ENCODE results near the gene OVOL2. TPM values are rescaled to one million over a fixed set of nuclear protein-coding genes. Genes with fewer than 3 reads are reported as not detected.

Gene OVOL2
- total RNA-seq, 4 donors from 2014 or later = not detected

GRCh38 chr20:18019068-18019467, 38.6 kb downstream of the OVOL2 start:
- H3K27me3 ChIP-seq = no peaks in the 10 kb centered on the region
- DNase-seq = no peak
- ATAC-seq = no peak
- H3K36me3 ChIP-seq = no peaks in the 10 kb centered on the region
- intact Hi-C loops (cut with DNase I; ENCODE audit: low total_unique reads) = no loop called here
- no peaks in the 10 kb centered on the region for H3K9me3 ChIP-seq
- in situ Hi-C loops (cut with MboI; ENCODE audit: low sequenced_read_pairs in 4 of 4) = no loop called here
- H3K4me1 ChIP-seq = no peaks in the 10 kb centered on the region
- H3K27ac ChIP-seq = no peak overlapping the region
- no peak overlapping the region for H3K4me3 ChIP-seq
- TF ChIP-seq POLR2A (IDR thresholded peaks at IDR 0.05) (no peak), CTCF (IDR thresholded peaks at IDR 0.05 in 4 of 5, conservative IDR thresholded peaks at IDR 0.05 in 1 of 5) (no peak)

- H3K4me3 ChIP-seq = no peak overlapping the region
- intact Hi-C loops (cut with DNase I; ENCODE audit: low total_unique reads) (no loop called here), in situ Hi-C loops (cut with MboI; ENCODE audit: low sequenced_read_pairs in 4 of 4) (no loop called here)
- no peaks in the 10 kb centered on the region for H3K9me3 ChIP-seq
- no peaks in the 10 kb centered on the region for H3K4me1 ChIP-seq
- H3K27me3 ChIP-seq = no peaks in the 10 kb centered on the region
- H3K36me3 ChIP-seq = no peaks in the 10 kb centered on the region
- no peak for TF ChIP-seq POLR2A (IDR thresholded peaks at IDR 0.05)
- DNase-seq (no peak), ATAC-seq (no peak)
- no peak overlapping the region for H3K27ac ChIP-seq
Measured at GRCh38 chr20:18018100-18018499, 39.6 kb downstream of the OVOL2 start.

GRCh38 chr20:18016772-18017171, 40.9 kb downstream of the OVOL2 start:
- intact Hi-C loops (cut with DNase I; ENCODE audit: low total_unique reads) (no loop called here), in situ Hi-C loops (cut with MboI; ENCODE audit: low sequenced_read_pairs in 4 of 4) (no loop called here)
- DNase-seq = no peak
- H3K27ac ChIP-seq = no peak overlapping the region
- H3K9me3 ChIP-seq = no peaks in the 10 kb centered on the region
- H3K4me1 ChIP-seq = no peaks in the 10 kb centered on the region
- H3K4me3 ChIP-seq = no peak overlapping the region
- no peaks in the 10 kb centered on the region for H3K27me3 ChIP-seq
- TF ChIP-seq CTCF (IDR thresholded peaks at IDR 0.05 in 4 of 5, conservative IDR thresholded peaks at IDR 0.05 in 1 of 5) (no peak), POLR2A (IDR thresholded peaks at IDR 0.05) (no peak)
- no peak for ATAC-seq
- H3K36me3 ChIP-seq = no peaks in the 10 kb centered on the region

GRCh38 chr20:18014411-18014810, 43.3 kb downstream of the OVOL2 start:
- no peaks in the 10 kb centered on the region for H3K4me1 ChIP-seq
- no peak overlapping the region for H3K4me3 ChIP-seq
- no peak overlapping the region for H3K27ac ChIP-seq
- no peaks in the 10 kb centered on the region for H3K27me3 ChIP-seq
- in situ Hi-C loops (cut with MboI; ENCODE audit: low sequenced_read_pairs in 4 of 4) (no loop called here), intact Hi-C loops (cut with DNase I; ENCODE audit: low total_unique reads) (no loop called here)
- DNase-seq (no peak), ATAC-seq (no peak)
- TF ChIP-seq POLR2A (IDR thresholded peaks at IDR 0.05) = no peak
- no peak for TF ChIP-seq CTCF (IDR thresholded peaks at IDR 0.05 in 4 of 5, conservative IDR thresholded peaks at IDR 0.05 in 1 of 5)
- no peaks in the 10 kb centered on the region for H3K36me3 ChIP-seq
- no peaks in the 10 kb centered on the region for H3K9me3 ChIP-seq

GRCh38 chr20:18012901-18013300, 44.8 kb downstream of the OVOL2 start:
- in situ Hi-C loops (cut with MboI; ENCODE audit: low sequenced_read_pairs in 4 of 4) = no loop called here
- H3K36me3 ChIP-seq = no peaks in the 10 kb centered on the region
- intact Hi-C loops (cut with DNase I; ENCODE audit: low total_unique reads) = no loop called here
- DNase-seq (no peak), ATAC-seq (no peak)
- H3K9me3 ChIP-seq = no peaks in the 10 kb centered on the region
- no peaks in the 10 kb centered on the region for H3K4me1 ChIP-seq
- no peak overlapping the region for H3K4me3 ChIP-seq
- no peak overlapping the region for H3K27ac ChIP-seq
- TF ChIP-seq POLR2A (IDR thresholded peaks at IDR 0.05) (no peak), CTCF (IDR thresholded peaks at IDR 0.05 in 4 of 5, conservative IDR thresholded peaks at IDR 0.05 in 1 of 5) (no peak)
- H3K27me3 ChIP-seq = no peaks in the 10 kb centered on the region

Measured in gastrocnemius medialis (tissue), 4 donors.